Endodermal cell (in vitro differentiated cells): Measurements from ENCODE around the gene DLGAP1. TPM values are rescaled to one million over a fixed set of nuclear protein-coding genes. Genes with fewer than 3 reads are reported as not detected.

ENCODE experiments used
- DNase-seq: peaks from one replicate; pipeline ENCODE4 v3.0.0-alpha.2; 2017
- H3K27ac ChIP-seq: 2 replicates; pipeline ENCODE4 v1.5.1; 2013; ENCODE audit warnings: mild to moderate bottlenecking, low read depth, low read length, moderate library complexity
- H3K27me3 ChIP-seq: 2 replicates; pipeline ENCODE4 v1.6.1; 2013; ENCODE audit warnings: mild to moderate bottlenecking, low read length, moderate library complexity; ENCODE audit not compliant: insufficient read depth, control insufficient read depth, poor library complexity, severe bottlenecking
- H3K36me3 ChIP-seq: 2 replicates; pipeline ENCODE4 v1.7.0; 2013; ENCODE audit warnings: mild to moderate bottlenecking, low read length, moderate library complexity; ENCODE audit not compliant: control insufficient read depth, insufficient read depth
- H3K4me1 ChIP-seq: one replicate; pipeline ENCODE4 v1.7.0; 2013; ENCODE audit warnings: low read length; ENCODE audit not compliant: control insufficient read depth, insufficient read depth
- H3K4me3 ChIP-seq: 2 replicates; pipeline ENCODE4 v1.5.1; 2013; ENCODE audit warnings: mild to moderate bottlenecking, low read length, moderate library complexity
- H3K9ac ChIP-seq: 2 replicates; pipeline ENCODE4 v1.6.1; 2013; ENCODE audit warnings: mild to moderate bottlenecking, low read length, moderate library complexity; ENCODE audit not compliant: poor library complexity, severe bottlenecking; ENCODE audit errors: extremely low read depth
- H3K9me3 ChIP-seq: 2 replicates; pipeline ENCODE4 v1.6.1; 2013; ENCODE audit warnings: mild to moderate bottlenecking, low read length, moderate library complexity; ENCODE audit not compliant: control insufficient read depth
- H3K27ac Mint-ChIP-seq: 2 replicates; pipeline ENCODE4 v1.8.0; 2020; ENCODE audit warnings: mixed read lengths
- H3K27me3 Mint-ChIP-seq: 2 replicates; pipeline ENCODE4 v1.8.0; 2021; ENCODE audit warnings: mild to moderate bottlenecking, mixed read lengths; ENCODE audit not compliant: insufficient read depth
- H3K36me3 Mint-ChIP-seq: 2 replicates; pipeline ENCODE4 v1.8.0; 2020; ENCODE audit warnings: low read depth, mixed read lengths
- H3K4me1 Mint-ChIP-seq: 2 replicates; pipeline ENCODE4 v1.8.0; 2020; ENCODE audit warnings: mixed read lengths
- H3K4me3 Mint-ChIP-seq: 2 replicates; pipeline ENCODE4 v1.8.0; 2020; ENCODE audit warnings: mild to moderate bottlenecking, moderate library complexity, mixed read lengths
- H3K9me3 Mint-ChIP-seq: 2 replicates; pipeline ENCODE4 v1.8.0; 2020; ENCODE audit warnings: mild to moderate bottlenecking, mixed read lengths
- CTCF ChIP-seq: fragments of 200-600 bp; sonication (generic); conservative IDR thresholded peaks from 2 replicates; pipeline ENCODE4 v1.5.0; 2021; ENCODE audit warnings: antibody characterized with exemption, mild to moderate bottlenecking
- WGBS, 2 experiments: methylation state at CpG; one replicate each; pipeline versions ENCODE4 v1.1.5 to v1.1.7; 2013; ENCODE audit warnings: missing lambda C conversion rate in 2 of 2, mixed read lengths in 1 of 2; ENCODE audit not compliant: insufficient coverage in 1 of 2, insufficient read length in 1 of 2; 5-methylcytosine and 5-hydroxymethylcytosine counted together
- total RNA-seq, 2 donors: library from RNA; stranded (reverse); fragmentation: NEBNext Ultra II Directional in 1 of 2; extraction: Animal tissue kit (Norgen Biotek cat#: 25700) in 1 of 2; gene quantifications; 2 replicates in 1 of 2; 3 replicates in 1 of 2; pipeline ENCODE4 v1.2.1, GENCODE V29; 2021

Gene DLGAP1
- total RNA-seq, 2 donors from 2014 or later, result 11.5 to 21.5 TPM

- Mint-ChIP-seq H3K4me3 (no peak overlapping the region), H3K36me3 (peaks cover 8% of the 10 kb centered on the region), H3K4me1 (no peaks in the 10 kb centered on the region), H3K27ac (no peak overlapping the region), H3K27me3 (no peaks in the 10 kb centered on the region), H3K9me3 (peaks cover 20% of the 10 kb centered on the region)
- Histone ChIP-seq H3K9me3 (peaks cover 20% of the 10 kb centered on the region), H3K4me1 (no peaks in the 10 kb centered on the region), H3K9ac (no peak overlapping the region), H3K4me3 (no peak overlapping the region), H3K27me3 (no peaks in the 10 kb centered on the region), H3K27ac (no peak overlapping the region), H3K36me3 (no peaks in the 10 kb centered on the region)
- DNase-seq, result no peak
- 86 to 97% methylated on average over 2 to 3 of the region's 4 CpGs for WGBS, 2 experiments
- no peak for TF ChIP-seq CTCF
Measured at GRCh38 chr18:3761266-3761665, 693.8 kb downstream of the DLGAP1 start.

- Histone ChIP-seq H3K4me1 (no peaks in the 10 kb centered on the region), H3K36me3 (no peaks in the 10 kb centered on the region), H3K4me3 (no peak overlapping the region), H3K27me3 (no peaks in the 10 kb centered on the region), H3K9me3 (peaks cover 15% of the 10 kb centered on the region), H3K27ac (no peak overlapping the region), H3K9ac (no peak overlapping the region)
- Mint-ChIP-seq H3K36me3 (peaks cover 8% of the 10 kb centered on the region), H3K27me3 (no peaks in the 10 kb centered on the region), H3K4me3 (no peak overlapping the region), H3K27ac (no peak overlapping the region), H3K4me1 (no peaks in the 10 kb centered on the region), H3K9me3 (peaks cover 15% of the 10 kb centered on the region)
- 94 to 97% methylated on average over 5 to 7 of the region's 7 CpGs for WGBS, 2 experiments
- no peak for TF ChIP-seq CTCF
- DNase-seq, result no peak
Measured at GRCh38 chr18:3760741-3761140, 694.4 kb downstream of the DLGAP1 start.

- Histone ChIP-seq H3K27ac (no peak overlapping the region), H3K36me3 (no peaks in the 10 kb centered on the region), H3K27me3 (no peaks in the 10 kb centered on the region), H3K4me3 (no peak overlapping the region), H3K4me1 (no peaks in the 10 kb centered on the region), H3K9ac (no peak overlapping the region), H3K9me3 (peaks cover 10% of the 10 kb centered on the region)
- Mint-ChIP-seq H3K36me3 (peaks cover 4% of the 10 kb centered on the region), H3K27me3 (no peaks in the 10 kb centered on the region), H3K9me3 (peaks cover 9% of the 10 kb centered on the region), H3K4me1 (no peaks in the 10 kb centered on the region), H3K27ac (no peak overlapping the region), H3K4me3 (no peak overlapping the region)
- TF ChIP-seq CTCF, result no peak
- WGBS, 2 experiments, result 87 to 100% methylated on average over 2 of the region's 2 CpGs
- no peak for DNase-seq
Measured at GRCh38 chr18:3759099-3759498, 696.0 kb downstream of the DLGAP1 start.
